HepG2 (cell line): Measurements from ENCODE around the gene PCBP4.

Experiments used
- DNMT3B ChIP-seq: conservative IDR thresholded peaks from 2 replicates; pipeline ENCODE4 v1.6.1; 2016; ENCODE audit warnings: missing biosample characterization, control low read depth
- HNF4G ChIP-seq, 2 experiments: sonication (generic) in 1 of 2; formaldehyde crosslinking in 1 of 2; IDR thresholded peaks; 2 replicates each; pipeline versions ENCODE4 v1.4.0 to v1.6.1; 2011 to 2020; ENCODE audit warnings: borderline replicate concordance in 2 of 2, low read depth in 2 of 2, mild to moderate bottlenecking in 2 of 2, low read length in 1 of 2, missing genetic modification reagents in 1 of 2, moderate library complexity in 1 of 2
- PCBP2 ChIP-seq: fragments of 200-400 bp; formaldehyde crosslinking; optimal IDR thresholded peaks from 2 replicates; pipeline ENCODE3; 2018; ENCODE audit warnings: low read length, low read depth; ENCODE audit not compliant: poor library complexity, severe bottlenecking
- POLR2A ChIP-seq, 2 experiments: IDR thresholded peaks; 2 replicates each; pipeline ENCODE4 v1.6.1; 2011; ENCODE audit warnings: low read depth in 2 of 2, low read length in 2 of 2, mild to moderate bottlenecking in 1 of 2, moderate library complexity in 1 of 2; ENCODE audit not compliant: insufficient read depth in 1 of 2
- POLR2AphosphoS5 ChIP-seq: IDR thresholded peaks from 2 replicates; pipeline ENCODE4 v1.6.1; 2012; ENCODE audit warnings: low read depth, low read length
- RNF219 ChIP-seq: sonication (generic); formaldehyde crosslinking; IDR thresholded peaks from 2 replicates; pipeline ENCODE4 v1.5.0; 2020; ENCODE audit warnings: mild to moderate bottlenecking, missing genetic modification reagents
- ZNF232 ChIP-seq: sonication (generic); formaldehyde crosslinking; IDR thresholded peaks from 2 replicates; pipeline ENCODE4 v1.4.0; 2020; ENCODE audit warnings: missing genetic modification reagents, borderline replicate concordance
- ZNF564 ChIP-seq: sonication (generic); formaldehyde crosslinking; IDR thresholded peaks from 2 replicates; pipeline ENCODE4 v1.8.1; 2023; ENCODE audit warnings: mild to moderate bottlenecking, missing genetic modification reagents
- ZUFSP ChIP-seq: sonication (generic); formaldehyde crosslinking; IDR thresholded peaks from 2 replicates; pipeline ENCODE4 v1.9.0; 2021; ENCODE audit warnings: missing genetic modification reagents, mild to moderate bottlenecking, borderline replicate concordance
- TF ChIP-seq, protein P1 (sequence below): sonication (generic); formaldehyde crosslinking; IDR thresholded peaks from 2 replicates; pipeline ENCODE4 v1.4.0; 2020; ENCODE audit warnings: missing genetic modification reagents, borderline replicate concordance
- TF ChIP-seq, protein P2 (sequence below): sonication (generic); formaldehyde crosslinking; conservative IDR thresholded peaks from 2 replicates; pipeline ENCODE4 v1.8.0; 2022; ENCODE audit warnings: low read depth, missing genetic modification reagents

- TF ChIP-seq POLR2AphosphoS5 (peak; percentile 57), ZNF564 (no peak), ZUFSP (CRISPR knock-in tag) (no peak), POLR2A (IDR thresholded peaks at IDR 0.05; ENCODE audit: insufficient read depth in 1 of 2, low read depth in 2 of 2, low read length in 2 of 2) (no peak), HNF4G (IDR thresholded peaks at IDR 0.05; ENCODE audit: borderline replicate concordance, low read depth, low read length) (peak; percentile 42; the same call in 1 of the 2 replicates), HNF4G (CRISPR knock-in tag; IDR thresholded peaks at IDR 0.05; ENCODE audit: borderline replicate concordance, low read depth) (no peak), ZNF232 (no peak), PCBP2 (no peak), DNMT3B (CRISPR knock-in tag) (no peak), RNF219 (CRISPR knock-in tag) (no peak)
- TF ChIP-seq, protein P1, sequence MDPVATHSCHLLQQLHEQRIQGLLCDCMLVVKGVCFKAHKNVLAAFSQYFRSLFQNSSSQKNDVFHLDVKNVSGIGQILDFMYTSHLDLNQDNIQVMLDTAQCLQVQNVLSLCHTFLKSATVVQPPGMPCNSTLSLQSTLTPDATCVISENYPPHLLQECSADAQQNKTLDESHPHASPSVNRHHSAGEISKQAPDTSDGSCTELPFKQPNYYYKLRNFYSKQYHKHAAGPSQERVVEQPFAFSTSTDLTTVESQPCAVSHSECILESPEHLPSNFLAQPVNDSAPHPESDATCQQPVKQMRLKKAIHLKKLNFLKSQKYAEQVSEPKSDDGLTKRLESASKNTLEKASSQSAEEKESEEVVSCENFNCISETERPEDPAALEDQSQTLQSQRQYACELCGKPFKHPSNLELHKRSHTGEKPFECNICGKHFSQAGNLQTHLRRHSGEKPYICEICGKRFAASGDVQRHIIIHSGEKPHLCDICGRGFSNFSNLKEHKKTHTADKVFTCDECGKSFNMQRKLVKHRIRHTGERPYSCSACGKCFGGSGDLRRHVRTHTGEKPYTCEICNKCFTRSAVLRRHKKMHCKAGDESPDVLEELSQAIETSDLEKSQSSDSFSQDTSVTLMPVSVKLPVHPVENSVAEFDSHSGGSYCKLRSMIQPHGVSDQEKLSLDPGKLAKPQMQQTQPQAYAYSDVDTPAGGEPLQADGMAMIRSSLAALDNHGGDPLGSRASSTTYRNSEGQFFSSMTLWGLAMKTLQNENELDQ (CRISPR knock-in tag) = no peak
- TF ChIP-seq, protein P2, sequence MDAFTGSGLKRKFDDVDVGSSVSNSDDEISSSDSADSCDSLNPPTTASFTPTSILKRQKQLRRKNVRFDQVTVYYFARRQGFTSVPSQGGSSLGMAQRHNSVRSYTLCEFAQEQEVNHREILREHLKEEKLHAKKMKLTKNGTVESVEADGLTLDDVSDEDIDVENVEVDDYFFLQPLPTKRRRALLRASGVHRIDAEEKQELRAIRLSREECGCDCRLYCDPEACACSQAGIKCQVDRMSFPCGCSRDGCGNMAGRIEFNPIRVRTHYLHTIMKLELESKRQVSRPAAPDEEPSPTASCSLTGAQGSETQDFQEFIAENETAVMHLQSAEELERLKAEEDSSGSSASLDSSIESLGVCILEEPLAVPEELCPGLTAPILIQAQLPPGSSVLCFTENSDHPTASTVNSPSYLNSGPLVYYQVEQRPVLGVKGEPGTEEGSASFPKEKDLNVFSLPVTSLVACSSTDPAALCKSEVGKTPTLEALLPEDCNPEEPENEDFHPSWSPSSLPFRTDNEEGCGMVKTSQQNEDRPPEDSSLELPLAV = no peak
Observed at GRCh38 chr3:51968170-51968775, 1.0 kb upstream of the PCBP4 start.
